ENCODE data around the gene NEK8. TPM values are rescaled to one million over a fixed set of nuclear protein-coding genes. Genes with fewer than 3 reads are reported as not detected.
A peak's percentile ranks its signal among the peaks of the same experiment; 100 is the strongest.

Gene NEK8
- total RNA-seq, 3 donors from 2014 or later (not counting 1 experiment from before 2014, with no cell fraction given) = 5.9 to 7.4 (median 6.8) TPM

DNA sequence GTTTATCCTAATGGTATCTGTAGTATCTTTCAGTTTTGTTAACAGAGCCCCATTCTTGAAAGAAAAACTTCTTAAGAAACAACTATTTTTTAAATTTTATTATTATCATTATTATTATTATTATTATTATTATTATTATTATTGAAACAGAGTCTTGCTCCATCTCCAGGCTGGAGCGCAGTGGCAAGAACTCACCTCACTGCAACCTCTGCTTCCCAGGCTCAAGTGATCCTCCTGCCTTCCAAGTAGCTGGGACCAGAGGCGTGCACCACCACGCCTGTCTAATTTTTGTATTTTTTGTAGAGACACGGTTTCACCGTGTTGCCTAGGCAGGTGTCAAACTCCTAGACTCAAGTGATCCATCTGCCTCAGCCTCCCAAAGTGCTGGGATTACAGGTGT, 43.2 kb upstream of the NEK8 start:
- Histone ChIP-seq H3K27me3 (ENCODE audit: control insufficient read depth, insufficient read depth, low read length) (no peaks in the 10 kb centered on the region), H3K9me3 (ENCODE audit: control insufficient read depth, insufficient read depth, low read length) (no peaks in the 10 kb centered on the region), H3K4me1 (ENCODE audit: control insufficient read depth, insufficient read depth, low read length) (no peaks in the 10 kb centered on the region), H3K4me3 (ENCODE audit: low read length) (no peak overlapping the region), H3K27ac (ENCODE audit: low read length) (no peak overlapping the region), H3K36me3 (ENCODE audit: control insufficient read depth, insufficient read depth, low read length) (peaks cover 92% of the 10 kb centered on the region)
- WGBS (ENCODE audit: insufficient coverage) = 95% methylated on average over 5 of the region's 5 CpGs
- intact Hi-C loops (cut with micrococcal nuclease) = no loop called here
- DNase-seq = no peak
- H3K27ac Mint-ChIP-seq = no peak overlapping the region
- H3K27me3 Mint-ChIP-seq (ENCODE audit: low read depth in 2 of 2) = no peaks in the 10 kb centered on the region
- H3K9me3 Mint-ChIP-seq = no peaks in the 10 kb centered on the region
- TF ChIP-seq, protein P1, sequence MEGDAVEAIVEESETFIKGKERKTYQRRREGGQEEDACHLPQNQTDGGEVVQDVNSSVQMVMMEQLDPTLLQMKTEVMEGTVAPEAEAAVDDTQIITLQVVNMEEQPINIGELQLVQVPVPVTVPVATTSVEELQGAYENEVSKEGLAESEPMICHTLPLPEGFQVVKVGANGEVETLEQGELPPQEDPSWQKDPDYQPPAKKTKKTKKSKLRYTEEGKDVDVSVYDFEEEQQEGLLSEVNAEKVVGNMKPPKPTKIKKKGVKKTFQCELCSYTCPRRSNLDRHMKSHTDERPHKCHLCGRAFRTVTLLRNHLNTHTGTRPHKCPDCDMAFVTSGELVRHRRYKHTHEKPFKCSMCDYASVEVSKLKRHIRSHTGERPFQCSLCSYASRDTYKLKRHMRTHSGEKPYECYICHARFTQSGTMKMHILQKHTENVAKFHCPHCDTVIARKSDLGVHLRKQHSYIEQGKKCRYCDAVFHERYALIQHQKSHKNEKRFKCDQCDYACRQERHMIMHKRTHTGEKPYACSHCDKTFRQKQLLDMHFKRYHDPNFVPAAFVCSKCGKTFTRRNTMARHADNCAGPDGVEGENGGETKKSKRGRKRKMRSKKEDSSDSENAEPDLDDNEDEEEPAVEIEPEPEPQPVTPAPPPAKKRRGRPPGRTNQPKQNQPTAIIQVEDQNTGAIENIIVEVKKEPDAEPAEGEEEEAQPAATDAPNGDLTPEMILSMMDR (IDR thresholded peaks at IDR 0.05) = no peak
- ATAC-seq = no peak
- no peak overlapping the region for H3K4me3 Mint-ChIP-seq
- H3K36me3 Mint-ChIP-seq = peaks cover 14% of the 10 kb centered on the region
- H3K4me1 Mint-ChIP-seq = no peaks in the 10 kb centered on the region

DNA sequence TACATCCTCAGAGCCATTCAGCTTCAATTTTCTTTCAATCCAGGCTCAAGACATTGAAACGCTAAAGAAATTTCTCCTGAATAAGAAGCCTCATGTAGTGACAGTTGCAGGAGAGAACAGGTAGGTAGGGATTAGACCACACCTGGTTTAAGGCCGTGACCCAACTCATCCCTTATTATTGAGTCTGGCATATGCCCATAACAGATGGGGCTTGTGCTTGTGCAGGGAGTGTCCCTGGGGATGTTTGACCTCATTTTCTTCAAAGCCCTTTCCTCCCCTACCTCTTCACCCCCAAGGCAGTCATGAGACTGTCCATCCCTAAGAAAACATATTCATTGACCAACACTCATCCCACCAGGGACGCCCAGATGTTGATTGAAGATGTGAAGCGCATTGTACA, 42.3 kb upstream of the NEK8 start:
- TF ChIP-seq, protein P1 (IDR thresholded peaks at IDR 0.05) = no peak
- H3K27ac ChIP-seq (ENCODE audit: low read length) = no peak overlapping the region
- peaks cover 92% of the 10 kb centered on the region for H3K36me3 ChIP-seq (ENCODE audit: control insufficient read depth, insufficient read depth, low read length)
- no peaks in the 10 kb centered on the region for H3K4me1 Mint-ChIP-seq
- no peak overlapping the region for H3K27ac Mint-ChIP-seq
- 100% methylated on average over 2 of the region's 4 CpGs for WGBS (ENCODE audit: insufficient coverage)
- no peak for ATAC-seq
- no peak for DNase-seq
- no peak overlapping the region for H3K4me3 Mint-ChIP-seq
- no peaks in the 10 kb centered on the region for H3K27me3 ChIP-seq (ENCODE audit: control insufficient read depth, insufficient read depth, low read length)
- H3K36me3 Mint-ChIP-seq = peaks cover 14% of the 10 kb centered on the region
- no peaks in the 10 kb centered on the region for H3K9me3 ChIP-seq (ENCODE audit: control insufficient read depth, insufficient read depth, low read length)
- H3K4me1 ChIP-seq (ENCODE audit: control insufficient read depth, insufficient read depth, low read length) = no peaks in the 10 kb centered on the region
- H3K4me3 ChIP-seq (ENCODE audit: low read length) = no peak overlapping the region
- H3K9me3 Mint-ChIP-seq = no peaks in the 10 kb centered on the region
- intact Hi-C loops (cut with micrococcal nuclease) = no loop called here
- H3K27me3 Mint-ChIP-seq (ENCODE audit: low read depth in 2 of 2) = no peaks in the 10 kb centered on the region

DNA sequence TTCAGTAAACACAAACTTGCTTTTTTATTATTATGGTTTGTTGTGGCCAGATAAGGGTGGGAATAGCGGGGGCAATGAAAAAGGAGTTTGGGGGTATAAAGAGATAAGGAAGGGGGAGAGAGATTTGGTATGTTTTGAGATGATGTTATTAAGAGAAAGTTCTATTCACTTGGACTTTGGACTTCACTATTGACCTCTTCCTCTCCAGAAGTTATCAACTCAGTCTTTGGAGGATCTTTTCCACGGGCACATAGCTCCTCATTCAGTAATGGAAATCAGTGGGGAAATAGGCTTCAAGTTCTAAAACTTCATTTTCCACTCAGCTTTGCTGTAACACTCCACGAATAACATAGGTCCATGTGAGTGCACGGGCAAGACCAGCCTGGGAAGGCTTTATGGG, 40.1 kb upstream of the NEK8 start:
- H3K27me3 ChIP-seq (ENCODE audit: control insufficient read depth, insufficient read depth, low read length) = no peaks in the 10 kb centered on the region
- no peaks in the 10 kb centered on the region for H3K9me3 Mint-ChIP-seq

DNA sequence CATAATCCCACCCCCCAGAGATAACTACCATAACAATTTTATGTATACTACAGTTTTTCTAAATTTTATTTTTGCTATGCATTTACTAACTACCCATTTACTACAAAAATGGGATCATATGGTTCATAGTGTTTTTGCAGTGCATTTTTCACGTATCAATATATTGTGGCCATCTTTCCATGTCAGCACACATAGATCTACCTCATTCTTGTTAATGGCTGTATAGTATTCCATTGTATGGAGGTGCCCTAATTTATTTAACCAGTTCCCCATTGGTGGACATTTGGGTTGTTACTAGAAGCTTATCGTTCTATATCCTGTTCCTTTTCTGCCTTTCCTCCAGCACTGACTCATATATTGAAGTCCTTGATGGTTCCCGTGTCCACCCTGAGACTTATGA, 39.6 kb upstream of the NEK8 start:
- no peaks in the 10 kb centered on the region for H3K9me3 Mint-ChIP-seq
- WGBS (ENCODE audit: insufficient coverage) = 100% methylated on average over 2 of the region's 3 CpGs
- H3K36me3 Mint-ChIP-seq = peaks cover 19% of the 10 kb centered on the region
- Histone ChIP-seq H3K27ac (ENCODE audit: low read length) (no peak overlapping the region), H3K36me3 (ENCODE audit: control insufficient read depth, insufficient read depth, low read length) (peaks cover 75% of the 10 kb centered on the region), H3K27me3 (ENCODE audit: control insufficient read depth, insufficient read depth, low read length) (no peaks in the 10 kb centered on the region), H3K4me3 (ENCODE audit: low read length) (no peak overlapping the region), H3K4me1 (ENCODE audit: control insufficient read depth, insufficient read depth, low read length) (no peaks in the 10 kb centered on the region), H3K9me3 (ENCODE audit: control insufficient read depth, insufficient read depth, low read length) (no peaks in the 10 kb centered on the region)
- no peaks in the 10 kb centered on the region for H3K4me1 Mint-ChIP-seq
- no peak overlapping the region for H3K4me3 Mint-ChIP-seq
- no peak overlapping the region for H3K27ac Mint-ChIP-seq
- no peaks in the 10 kb centered on the region for H3K27me3 Mint-ChIP-seq (ENCODE audit: low read depth in 2 of 2)
- intact Hi-C loops (cut with micrococcal nuclease) = no loop called here
- ATAC-seq (no peak), DNase-seq (no peak)
- TF ChIP-seq, protein P1 (IDR thresholded peaks at IDR 0.05) = no peak

More for the DNA sequence above, 40.1 kb upstream of the NEK8 start:
- H3K27ac ChIP-seq (ENCODE audit: low read length) = no peak overlapping the region
- H3K36me3 ChIP-seq (ENCODE audit: control insufficient read depth, insufficient read depth, low read length) = peaks cover 73% of the 10 kb centered on the region
- ATAC-seq = no peak
- Mint-ChIP-seq H3K36me3 (peaks cover 14% of the 10 kb centered on the region), H3K27ac (peak overlapping the region in 1 of 2 donors; percentile 44), H3K27me3 (ENCODE audit: low read depth in 2 of 2) (no peaks in the 10 kb centered on the region), H3K4me1 (no peaks in the 10 kb centered on the region), H3K4me3 (no peak overlapping the region)
- no peaks in the 10 kb centered on the region for H3K9me3 ChIP-seq (ENCODE audit: control insufficient read depth, insufficient read depth, low read length)
- TF ChIP-seq, protein P1 (IDR thresholded peaks at IDR 0.05) = no peak
- H3K4me1 ChIP-seq (ENCODE audit: control insufficient read depth, insufficient read depth, low read length) = no peaks in the 10 kb centered on the region
- no peak overlapping the region for H3K4me3 ChIP-seq (ENCODE audit: low read length)
- 100% methylated on average over 2 of the region's 4 CpGs for WGBS (ENCODE audit: insufficient coverage)
- DNase-seq = no peak
- intact Hi-C loops (cut with micrococcal nuclease) = no loop called here
